ENCODE measurements around the gene KIDINS220. TPM values are rescaled to one million over a fixed set of nuclear protein-coding genes. Genes with fewer than 3 reads are reported as not detected.

Gene KIDINS220
- total and polyA plus RNA-seq, 2 of the 13 experiments (the other 11 are each of a cell fraction or from before 2014, with no cell fraction given): 25.2 to 32.3 TPM

DNA sequence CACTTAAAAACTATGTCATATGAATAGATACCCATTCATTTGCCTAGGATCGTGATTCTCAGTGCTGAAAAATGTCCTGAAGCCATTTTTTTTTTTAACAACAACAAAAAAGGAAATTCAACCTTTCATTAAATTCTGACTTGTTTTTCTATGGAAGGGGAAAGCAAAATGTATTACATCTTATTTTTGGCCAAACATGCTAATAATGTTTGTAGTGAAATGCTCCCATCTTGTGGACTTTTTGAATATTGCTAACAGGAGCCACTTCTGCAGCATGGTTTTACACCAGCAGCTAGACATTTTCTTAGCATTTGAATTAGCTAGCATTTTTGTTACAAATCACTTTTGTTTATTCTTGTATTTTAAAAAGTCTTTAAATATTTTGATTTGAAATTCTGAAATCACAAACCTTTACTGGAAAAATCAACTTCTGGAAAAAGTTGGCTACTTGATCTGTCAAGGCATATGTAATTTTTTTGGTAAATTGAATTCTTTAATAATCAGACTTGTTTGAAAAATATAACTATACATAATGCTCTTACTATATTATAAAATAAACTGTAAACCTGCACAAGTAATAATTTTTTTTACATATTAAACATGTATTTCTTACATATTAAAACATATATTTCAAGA lies 75.8 kb downstream of the KIDINS220 start:
- H3K36me3 ChIP-seq (replicated peaks in 1 of 2; ENCODE audit: control insufficient read depth in 1 of 2, insufficient read depth in 2 of 2, low read length in 2 of 2): peaks cover 2 to 7% of the 10 kb centered on the region in 2 experiments; a peak in 2 of 5 replicates
- peaks cover 2% of the 10 kb centered on the region for H3K9me3 ChIP-seq (ENCODE audit: low read length)
- CTCF ChIA-PET (ENCODE audit: low intra/inter-chr PET ratio, low total read pairs): interaction anchor here (0.7 to 1.6 kb wide), 4 partner anchors 69 to 1334 kb away, joined by 3 to 4 read pairs (median 3); no protein-coding TSS in a partner anchor
- peak; percentile 36 for DNase-seq (ENCODE audit: low spot score)
- no peak overlapping the region for H2AFZ ChIP-seq (ENCODE audit: low read length)
- intact Hi-C loops (cut with micrococcal nuclease; ENCODE audit: unreplicated experiment): loop anchor here (1.0 kb wide), 2 partner anchors 68 to 236 kb away; no protein-coding TSS in a partner anchor
- FAIRE-seq: peak; percentile 77
- H3K9ac ChIP-seq (ENCODE audit: insufficient read depth, low read depth, low read length): no peak overlapping the region
- no peak overlapping the region for H3K4me3 ChIP-seq (replicated peaks in 1 of 3; ENCODE audit: insufficient read depth in 1 of 3, low read depth in 2 of 3, low read length in 3 of 3)
- in situ Hi-C loops (cut with HindIII; ENCODE audit: extremely low pct_ligation_motif_present, low pct_unique_long_range_greater_than_20kb): no loop called here
- no peaks in the 10 kb centered on the region for H3K79me2 ChIP-seq (ENCODE audit: insufficient read depth, low read length)
- WGBS (ENCODE audit: low lambda C conversion rate): 99% methylated on average over 1 of the region's 1 CpG
- TF ChIP-seq JUNB (CRISPR knock-in tag; IDR thresholded peaks at IDR 0.05; ENCODE audit: borderline replicate concordance) (no peak), STAG1 (CRISPR knock-in tag; IDR thresholded peaks at IDR 0.05) (peak; percentile 81), KDM1A (CRISPR knock-in tag; IDR thresholded peaks at IDR 0.05) (no peak), ZNF317 (CRISPR knock-in tag; IDR thresholded peaks at IDR 0.05) (no peak), RAD21 (CRISPR knock-in tag; IDR thresholded peaks at IDR 0.05) (peak; percentile 58), ZZZ3 (CRISPR knock-in tag; IDR thresholded peaks at IDR 0.05; ENCODE audit: borderline replicate concordance) (no peak), ZNF460 (CRISPR knock-in tag; IDR thresholded peaks at IDR 0.05; ENCODE audit: borderline replicate concordance) (no peak), ZNF33A (CRISPR knock-in tag; IDR thresholded peaks at IDR 0.05; ENCODE audit: borderline replicate concordance) (no peak), SMC3 (IDR thresholded peaks at IDR 0.05; ENCODE audit: low read length) (peak; percentile 60; the same call in 1 of the 2 replicates), ATF1 (CRISPR knock-in tag; IDR thresholded peaks at IDR 0.05) (no peak)
- TF ChIP-seq, protein P1, sequence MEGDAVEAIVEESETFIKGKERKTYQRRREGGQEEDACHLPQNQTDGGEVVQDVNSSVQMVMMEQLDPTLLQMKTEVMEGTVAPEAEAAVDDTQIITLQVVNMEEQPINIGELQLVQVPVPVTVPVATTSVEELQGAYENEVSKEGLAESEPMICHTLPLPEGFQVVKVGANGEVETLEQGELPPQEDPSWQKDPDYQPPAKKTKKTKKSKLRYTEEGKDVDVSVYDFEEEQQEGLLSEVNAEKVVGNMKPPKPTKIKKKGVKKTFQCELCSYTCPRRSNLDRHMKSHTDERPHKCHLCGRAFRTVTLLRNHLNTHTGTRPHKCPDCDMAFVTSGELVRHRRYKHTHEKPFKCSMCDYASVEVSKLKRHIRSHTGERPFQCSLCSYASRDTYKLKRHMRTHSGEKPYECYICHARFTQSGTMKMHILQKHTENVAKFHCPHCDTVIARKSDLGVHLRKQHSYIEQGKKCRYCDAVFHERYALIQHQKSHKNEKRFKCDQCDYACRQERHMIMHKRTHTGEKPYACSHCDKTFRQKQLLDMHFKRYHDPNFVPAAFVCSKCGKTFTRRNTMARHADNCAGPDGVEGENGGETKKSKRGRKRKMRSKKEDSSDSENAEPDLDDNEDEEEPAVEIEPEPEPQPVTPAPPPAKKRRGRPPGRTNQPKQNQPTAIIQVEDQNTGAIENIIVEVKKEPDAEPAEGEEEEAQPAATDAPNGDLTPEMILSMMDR (CRISPR knock-in tag; IDR thresholded peaks at IDR 0.05): peak; percentile 60
- H4K20me1 ChIP-seq (ENCODE audit: insufficient read depth, low read length): no peaks in the 10 kb centered on the region
- peak; percentile 37; the same call in 1 of the 3 replicates for ATAC-seq
- no peak overlapping the region for H3K4me2 ChIP-seq (ENCODE audit: low read depth, low read length)
- H3K4me1 ChIP-seq (ENCODE audit: insufficient read depth, low read length): no peaks in the 10 kb centered on the region
- POLR2A ChIA-PET: no interaction called here
- BruUV-seq (replicated peaks): no TSS peak
- H3K27ac ChIP-seq (ENCODE audit: extremely low read length, insufficient read depth, low read length): no peak overlapping the region
- H3K27me3 ChIP-seq (ENCODE audit: control insufficient read depth in 1 of 2, insufficient read depth in 2 of 2, low read length in 2 of 2): no peaks in the 10 kb centered on the region

Data from HepG2 (cell line).